ENCODE measurements around the gene PC.

The PC gene

GRCh38 chr11:66857234-66857926 is 100.8 kb downstream of the PC start:
- no peak for TF ChIP-seq CTCF (IDR thresholded peaks at IDR 0.05; ENCODE audit: insufficient read depth, low read depth, low read length, missing control alignments)
- peak; percentile 30 for DNase-seq (ENCODE audit: low read depth)
- H3K4me3 ChIP-seq (ENCODE audit: low read length): peak overlapping the region; percentile 57

GRCh38 chr11:66856496-66857233 is 101.5 kb downstream of the PC start, which contains the start of gene LRFN4:
Gene LRFN4, plus strand, starts transcription at chr11:66857064. Its CDS starts 681 bp downstream, at chr11:66857745.
- no peak for TF ChIP-seq CTCF (IDR thresholded peaks at IDR 0.05; ENCODE audit: insufficient read depth, low read depth, low read length, missing control alignments)
- peak within 1 kb of the TSS; percentile 59 for H3K4me3 ChIP-seq (ENCODE audit: low read length)
- DNase-seq (ENCODE audit: low read depth): peak; percentile 70

- peak; percentile 66 for DNase-seq (ENCODE audit: low read depth)
- no peak for TF ChIP-seq CTCF (IDR thresholded peaks at IDR 0.05; ENCODE audit: insufficient read depth, low read depth, low read length, missing control alignments)
- peak overlapping the region; percentile 59 for H3K4me3 ChIP-seq (ENCODE audit: low read length)
Measured at GRCh38 chr11:66855574-66856495, 102.3 kb downstream of the PC start.

DNA sequence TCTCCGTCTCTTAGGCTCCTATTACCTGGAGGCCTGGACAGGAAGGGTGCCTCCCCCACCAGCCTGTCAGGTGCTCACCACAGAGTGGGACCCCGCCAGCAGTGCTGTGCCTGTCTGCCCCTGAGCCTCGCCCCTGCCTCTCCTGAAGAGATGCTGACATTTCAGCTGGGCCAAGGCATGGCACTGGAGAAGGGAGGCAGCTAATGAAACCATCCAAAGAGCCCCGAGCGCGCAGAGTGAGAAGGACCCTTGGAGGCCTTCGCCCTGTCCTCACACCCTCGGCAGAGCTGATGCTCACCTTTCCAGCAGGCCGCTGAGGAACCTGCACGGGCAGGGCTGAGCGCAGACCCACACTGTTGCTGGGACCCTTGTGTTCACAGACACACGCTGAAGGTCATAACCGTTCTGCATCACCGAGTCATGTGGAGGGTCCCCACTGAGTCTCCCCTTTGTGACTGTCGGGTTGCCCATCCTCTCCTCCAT is 103.4 kb downstream of the PC start:
- TF ChIP-seq CTCF (IDR thresholded peaks at IDR 0.05; ENCODE audit: insufficient read depth, low read depth, low read length, missing control alignments): no peak
- H3K4me3 ChIP-seq (ENCODE audit: low read length): no peak overlapping the region
- no peak for DNase-seq (ENCODE audit: low read depth)

- DNase-seq (ENCODE audit: low read depth): no peak
- TF ChIP-seq CTCF (IDR thresholded peaks at IDR 0.05; ENCODE audit: insufficient read depth, low read depth, low read length, missing control alignments): no peak
- no peak overlapping the region for H3K4me3 ChIP-seq (ENCODE audit: low read length)
Measured at GRCh38 chr11:66854231-66854661, 103.9 kb downstream of the PC start.

All from epithelial cell of esophagus (primary cell).